Common myeloid progenitor, CD34-positive (primary cell): ENCODE data around the gene CDH26.
"Not testable (repeated sequence)": the region's sequence is repeated elsewhere in the genome, so short reads cannot be mapped to it uniquely, and the experiment has no call there.

Source experiments
- CTCF ChIA-PET: fragments of 350-600 bp; sonication (Branson Sonifier 250); formaldehyde crosslinking; loops from one replicate; lab custom pipeline; 2021; ENCODE audit warnings: antibody characterized with exemption; lab: Charles Lee
- POLR2A ChIA-PET: fragments of 350-600 bp; sonication (Branson Sonifier 250); formaldehyde crosslinking; loops from one replicate; lab custom pipeline; 2021; ENCODE audit warnings: antibody characterized with exemption; lab: Charles Lee
- DNase-seq, 3 donors: peaks; one replicate each; pipeline versions ENCODE4 v3.0.0 to v3.0.0-alpha.2; 2013
- H3K27ac ChIP-seq, 2 experiments: 1 replicate in 1 of 2; 2 replicates in 1 of 2; pipeline ENCODE4 v1.7.0; 2013; ENCODE audit warnings: inconsistent platforms in 2 of 2, low read length in 2 of 2, mild to moderate bottlenecking in 2 of 2, low read depth in 1 of 2, moderate library complexity in 1 of 2; ENCODE audit not compliant: severe bottlenecking in 2 of 2, insufficient read depth in 1 of 2, poor library complexity in 1 of 2
- H3K27me3 ChIP-seq, 5 experiments: replicated peaks in 2 of 5; 1 replicate in 3 of 5; 2 replicates in 2 of 5; pipeline versions ENCODE4 v1.6.1 to v1.7.0; 2013; ENCODE audit warnings: low read length in 4 of 5, mild to moderate bottlenecking in 2 of 5, moderate library complexity in 2 of 5, inconsistent platforms in 1 of 5; ENCODE audit not compliant: insufficient read depth in 5 of 5, control insufficient read depth in 4 of 5
- H3K36me3 ChIP-seq, 4 experiments: 1 replicate in 2 of 4; 2 replicates in 2 of 4; pipeline versions ENCODE4 v1.6.1 to v1.7.0; 2013; ENCODE audit warnings: low read length in 3 of 4, control low read depth in 1 of 4, mild to moderate bottlenecking in 1 of 4; ENCODE audit not compliant: control insufficient read depth in 4 of 4, insufficient read depth in 4 of 4
- H3K4me1 ChIP-seq, 4 experiments: 1 replicate in 3 of 4; 2 replicates in 1 of 4; pipeline versions ENCODE4 v1.6.1 to v1.7.1; 2013; ENCODE audit warnings: low read length in 3 of 4, mild to moderate bottlenecking in 3 of 4, control low read depth in 1 of 4, inconsistent platforms in 1 of 4, moderate library complexity in 1 of 4; ENCODE audit not compliant: control insufficient read depth in 4 of 4, insufficient read depth in 4 of 4; ENCODE audit errors: control extremely low read depth in 1 of 4
- H3K4me3 ChIP-seq, 7 experiments: 1 replicate in 4 of 7; 2 replicates in 3 of 7; pipeline versions ENCODE4 v1.5.1 to v1.7.0; 2013; ENCODE audit warnings: mild to moderate bottlenecking in 7 of 7, low read length in 6 of 7, moderate library complexity in 6 of 7, inconsistent platforms in 2 of 7, low read depth in 2 of 7, control low read depth in 1 of 7; ENCODE audit not compliant: insufficient read depth in 4 of 7, control insufficient read depth in 1 of 7; ENCODE audit errors: extremely low read depth in 1 of 7
- H3K9me3 ChIP-seq, 5 experiments: 1 replicate in 4 of 5; 2 replicates in 1 of 5; pipeline versions ENCODE4 v1.6.1 to v1.7.1; 2013; ENCODE audit warnings: low read length in 4 of 5, mild to moderate bottlenecking in 2 of 5, inconsistent platforms in 1 of 5, low read depth in 1 of 5, moderate library complexity in 1 of 5; ENCODE audit not compliant: control insufficient read depth in 4 of 5, insufficient read depth in 2 of 5; ENCODE audit errors: control extremely low read depth in 1 of 5
- WGBS: methylation state at CpG from one replicate; pipeline ENCODE4 v1.1.5; 2013; ENCODE audit not compliant: insufficient coverage; 5-methylcytosine and 5-hydroxymethylcytosine counted together

The CDH26 gene

DNA sequence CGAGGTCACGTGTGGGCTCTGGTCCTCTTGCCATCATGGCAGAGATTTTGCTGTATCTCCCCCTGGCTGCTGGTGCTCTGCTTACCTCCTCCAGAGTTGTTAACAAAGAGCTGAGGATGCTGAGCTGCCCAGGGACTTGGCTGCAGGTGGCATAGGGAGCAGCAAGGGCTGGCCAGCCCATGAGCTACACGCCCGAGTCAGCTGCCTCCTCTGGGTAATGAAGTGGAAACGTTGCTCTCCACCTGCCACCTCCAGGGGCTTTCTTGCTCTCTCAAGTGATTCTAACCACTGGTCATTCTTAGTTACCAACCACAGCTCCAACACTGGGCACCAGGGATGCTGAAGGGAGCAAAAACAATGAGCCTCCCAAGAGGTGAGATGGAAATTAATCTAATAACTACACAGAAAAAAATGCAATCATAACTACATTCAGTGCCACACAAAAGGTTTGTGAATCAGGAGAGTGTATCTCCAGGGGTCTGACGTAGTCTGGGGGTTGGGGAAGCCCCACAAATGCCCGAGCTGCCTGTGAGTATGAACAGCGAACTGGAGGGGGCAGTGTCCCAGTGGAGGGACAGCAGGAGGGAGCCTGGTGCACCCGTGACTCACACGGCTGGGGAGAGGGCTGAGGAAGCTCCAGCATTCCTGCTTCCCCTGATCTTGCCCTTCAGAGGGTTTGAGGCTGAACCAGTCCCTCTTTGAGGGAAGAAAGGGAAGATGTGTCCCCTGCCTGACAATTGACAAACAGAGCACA is 78.7 kb downstream of the CDH26 start:
- no peaks in the 10 kb centered on the region for H3K27me3 ChIP-seq
- WGBS: 97% methylated on average over 7 of the region's 10 CpGs
- H3K4me3 ChIP-seq: no peak overlapping the region
- POLR2A ChIA-PET: no interaction called here
- H3K36me3 ChIP-seq: peaks cover 0 to 8% (median 0%) of the 10 kb centered on the region in 4 experiments
- no peak overlapping the region for H3K27ac ChIP-seq
- CTCF ChIA-PET: interaction anchor here (0.7 to 0.9 kb wide), 4 partner anchors 9 to 52 kb away, joined by 3 to 4 read pairs (median 3); no protein-coding TSS in a partner anchor
- peak in 2 of 3 donors; percentile 4 to 8 for DNase-seq
- H3K4me1 ChIP-seq: peaks cover 0 to 12% (median 9%) of the 10 kb centered on the region in 4 experiments
- peaks cover 0 to 5% (median 2%) of the 10 kb centered on the region in 5 experiments for H3K9me3 ChIP-seq

DNA sequence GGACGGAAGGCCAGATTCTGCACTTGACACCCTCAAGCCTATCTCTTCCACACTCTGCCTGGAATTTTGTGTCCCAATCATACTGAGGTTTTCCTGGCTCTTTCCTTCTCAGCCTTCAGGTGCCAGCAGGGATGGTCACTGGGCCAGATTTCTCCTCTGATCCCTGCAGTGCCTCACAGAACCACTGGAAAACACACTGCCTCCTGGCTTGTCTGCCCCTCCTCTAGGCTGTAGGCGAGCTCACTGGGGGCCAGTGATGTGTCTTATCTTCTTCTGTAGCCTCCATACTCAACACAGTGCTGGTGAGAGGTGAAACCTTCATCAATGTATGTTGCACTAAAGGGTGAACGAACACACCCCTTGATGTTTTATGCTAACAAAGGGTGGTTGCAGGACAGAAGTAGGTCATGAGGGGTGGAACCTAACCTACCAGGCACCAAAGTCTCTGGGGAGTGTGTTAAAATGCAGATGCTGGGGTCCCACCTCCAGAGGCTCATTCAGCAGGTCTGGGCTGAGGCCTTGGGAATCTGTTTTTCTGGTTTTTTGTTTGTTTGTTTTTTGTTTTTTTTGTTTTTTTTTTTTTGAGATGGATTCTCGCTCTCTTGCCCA is 80.3 kb downstream of the CDH26 start:
- H3K9me3 ChIP-seq: peaks cover 0 to 5% (median 2%) of the 10 kb centered on the region in 5 experiments
- H3K36me3 ChIP-seq: peaks cover 0 to 6% (median 0%) of the 10 kb centered on the region in 4 experiments
- H3K27me3 ChIP-seq: no peaks in the 10 kb centered on the region
- DNase-seq: no peak
- ChIA-PET CTCF (no interaction called here), POLR2A (no interaction called here)
- peaks cover 2 to 21% (median 9%) of the 10 kb centered on the region in 4 experiments for H3K4me1 ChIP-seq
- 95% methylated on average over 4 of the region's 4 CpGs for WGBS
- no peak overlapping the region for H3K27ac ChIP-seq
- H3K4me3 ChIP-seq: no peak overlapping the region

DNA sequence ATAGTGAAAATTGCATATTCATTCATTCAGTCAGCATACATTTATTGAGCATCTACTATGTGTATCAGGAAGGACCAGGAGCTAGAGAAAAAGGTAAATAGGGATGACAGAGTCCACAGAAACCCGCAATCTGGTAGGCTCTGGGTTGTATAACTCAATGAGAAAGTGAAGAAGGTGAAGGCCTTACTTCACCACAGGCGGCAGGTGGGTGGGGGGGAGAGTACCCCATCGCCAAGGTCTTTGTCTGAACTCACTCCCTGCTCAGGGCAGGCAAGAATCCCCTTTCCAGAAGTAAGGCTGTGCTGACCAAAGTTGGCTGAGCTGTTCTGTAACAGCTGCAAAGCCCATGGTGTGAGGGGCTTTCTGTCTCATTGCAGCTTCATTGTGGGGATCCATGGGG is 81.3 kb downstream of the CDH26 start:
- WGBS: 91% methylated on average over 1 of the region's 3 CpGs
- H3K36me3 ChIP-seq: peaks cover 0 to 4% (median 0%) of the 10 kb centered on the region in 4 experiments
- no peak overlapping the region for H3K27ac ChIP-seq
- peaks cover 2 to 23% (median 10%) of the 10 kb centered on the region in 4 experiments for H3K4me1 ChIP-seq
- CTCF ChIA-PET: no interaction called here
- H3K27me3 ChIP-seq: no peaks in the 10 kb centered on the region
- no peak overlapping the region for H3K4me3 ChIP-seq
- DNase-seq: no peak
- H3K9me3 ChIP-seq: peaks cover 0 to 5% (median 2%) of the 10 kb centered on the region in 5 experiments
- POLR2A ChIA-PET: no interaction called here

GRCh38 chr20:60040471-60041162 is 82.4 kb downstream of the CDH26 start:
- 96% methylated on average over 8 of the region's 8 CpGs for WGBS
- no peaks in the 10 kb centered on the region for H3K27me3 ChIP-seq

DNA sequence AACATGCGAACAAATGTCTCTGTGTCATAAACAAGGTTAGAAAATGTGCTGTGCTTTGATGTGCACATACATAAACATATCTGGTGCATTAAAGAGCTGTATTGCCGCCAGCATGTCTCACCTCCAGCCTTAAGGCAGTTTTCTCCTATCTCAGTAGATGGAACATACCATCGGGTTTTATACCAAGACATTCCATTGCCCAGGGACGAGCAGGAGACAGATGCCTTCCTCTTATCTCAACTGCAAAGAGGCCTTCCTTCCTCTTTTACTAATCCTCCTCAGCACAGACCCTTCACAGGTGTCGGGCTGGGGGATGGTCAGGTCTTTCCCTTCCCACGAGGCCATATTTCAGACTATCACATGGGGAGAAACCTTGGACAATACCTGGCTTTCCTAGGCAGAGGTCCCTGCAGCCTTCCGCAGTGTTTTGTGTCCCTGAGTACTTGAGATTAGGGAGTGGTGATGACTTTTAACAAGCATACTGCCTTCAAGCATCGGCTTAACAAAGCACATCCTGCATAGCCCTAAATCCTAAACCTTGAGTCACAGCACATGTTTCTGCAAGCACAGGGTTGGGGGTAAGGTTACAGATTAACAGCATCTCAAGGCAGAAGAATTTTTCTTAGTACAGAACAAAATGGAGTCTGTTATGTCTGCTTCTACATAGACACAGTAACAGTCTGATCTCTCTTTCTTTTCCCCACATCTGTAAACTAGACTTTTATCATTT is 83.4 kb downstream of the CDH26 start:
- CTCF ChIA-PET: interaction anchor here (2.7 kb wide), 1 partner anchor 16 kb away, joined by 11 read pairs; no protein-coding TSS in a partner anchor
- peaks cover 9 to 43% (median 26%) of the 10 kb centered on the region in 4 experiments for H3K4me1 ChIP-seq
- H3K9me3 ChIP-seq, H3K4me3 ChIP-seq, H3K27ac ChIP-seq, H3K36me3 ChIP-seq, POLR2A ChIA-PET, H3K27me3 ChIP-seq: not testable (repeated sequence)
- 0% methylated on average over 1 of the region's 8 CpGs for WGBS
- peak in 2 of 3 donors; percentile 38 to 65 for DNase-seq

More at GRCh38 chr20:60040471-60041162, 82.4 kb downstream of the CDH26 start:
- Histone ChIP-seq H3K27ac (no peak overlapping the region), H3K4me3 (no peak overlapping the region), H3K36me3 (peaks cover 0 to 4% (median 0%) of the 10 kb centered on the region in 4 experiments), H3K9me3 (peaks cover 0 to 5% (median 0%) of the 10 kb centered on the region in 5 experiments), H3K4me1 (peaks cover 4 to 33% (median 17%) of the 10 kb centered on the region in 4 experiments)
- ChIA-PET CTCF (no interaction called here), POLR2A (no interaction called here)
- no peak for DNase-seq

DNA sequence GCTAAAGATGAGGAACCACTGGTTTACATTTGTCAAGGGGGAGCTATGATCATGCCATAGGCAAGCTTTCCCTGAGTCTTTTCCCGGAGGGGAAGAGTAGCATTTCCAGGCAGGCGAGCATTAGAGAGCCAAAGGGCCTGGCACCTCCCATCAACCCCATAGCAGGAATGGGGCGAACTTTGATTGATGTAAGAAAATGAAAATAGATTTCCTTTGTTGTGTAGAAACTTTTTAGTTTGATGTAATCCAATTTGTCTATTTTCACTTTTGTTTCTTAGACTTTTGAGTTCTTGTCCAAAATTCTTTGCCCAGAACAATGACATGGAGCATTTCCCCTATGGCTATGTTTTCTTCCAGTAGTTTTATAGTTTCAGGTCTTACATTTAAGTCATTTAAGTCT is 85.2 kb downstream of the CDH26 start:
- DNase-seq: no peak
- Histone ChIP-seq H3K36me3 (no peaks in the 10 kb centered on the region), H3K9me3 (no peaks in the 10 kb centered on the region), H3K27ac (no peak overlapping the region), H3K27me3 (no peaks in the 10 kb centered on the region), H3K4me3 (no peak overlapping the region), H3K4me1 (peaks cover 9 to 56% (median 35%) of the 10 kb centered on the region in 4 experiments)
- 80% methylated on average over 1 of the region's 3 CpGs for WGBS
- POLR2A ChIA-PET: no interaction called here
- CTCF ChIA-PET: interaction anchor here (2.7 kb wide), 1 partner anchor 14 kb away, joined by 11 read pairs; no protein-coding TSS in a partner anchor
